Measurements from ENCODE around the gene CLCN1.

Gene CLCN1

GRCh38 chr7:143394777-143395176 lies 78.9 kb downstream of the CLCN1 start:
- TF ChIP-seq GATA2 (IDR thresholded peaks at IDR 0.05; ENCODE audit: low read depth, low read length) (no peak), GATA3 (IDR thresholded peaks at IDR 0.05; ENCODE audit: low read depth, low read length) (no peak)

GRCh38 chr7:143395187-143396149 lies 79.6 kb downstream of the CLCN1 start:
- TF ChIP-seq GATA2 (IDR thresholded peaks at IDR 0.05; ENCODE audit: low read depth, low read length) (no peak), GATA3 (IDR thresholded peaks at IDR 0.05; ENCODE audit: low read depth, low read length) (no peak)

- no peak for TF ChIP-seq GATA3 (IDR thresholded peaks at IDR 0.05; ENCODE audit: low read depth, low read length)
- TF ChIP-seq GATA2 (IDR thresholded peaks at IDR 0.05; ENCODE audit: low read depth, low read length), result no peak
Observed at GRCh38 chr7:143396182-143396581, 80.3 kb downstream of the CLCN1 start.

GRCh38 chr7:143396625-143397556 lies 81.0 kb downstream of the CLCN1 start:
- TF ChIP-seq GATA2 (IDR thresholded peaks at IDR 0.05; ENCODE audit: low read depth, low read length) (no peak), GATA3 (IDR thresholded peaks at IDR 0.05; ENCODE audit: low read depth, low read length) (no peak)

GRCh38 chr7:143397710-143398530 lies 82.0 kb downstream of the CLCN1 start:
- TF ChIP-seq GATA3 (IDR thresholded peaks at IDR 0.05; ENCODE audit: low read depth, low read length) (no peak), GATA2 (IDR thresholded peaks at IDR 0.05; ENCODE audit: low read depth, low read length) (no peak)

GRCh38 chr7:143398616-143399015 lies 82.7 kb downstream of the CLCN1 start:
- TF ChIP-seq GATA3 (IDR thresholded peaks at IDR 0.05; ENCODE audit: low read depth, low read length) (no peak), GATA2 (IDR thresholded peaks at IDR 0.05; ENCODE audit: low read depth, low read length) (no peak)

- TF ChIP-seq GATA3 (IDR thresholded peaks at IDR 0.05; ENCODE audit: low read depth, low read length) (no peak), GATA2 (IDR thresholded peaks at IDR 0.05; ENCODE audit: low read depth, low read length) (no peak)
Observed at GRCh38 chr7:143399151-143399550, 83.2 kb downstream of the CLCN1 start.

GRCh38 chr7:143399642-143400041 lies 83.7 kb downstream of the CLCN1 start:
- TF ChIP-seq GATA3 (IDR thresholded peaks at IDR 0.05; ENCODE audit: low read depth, low read length) (no peak), GATA2 (IDR thresholded peaks at IDR 0.05; ENCODE audit: low read depth, low read length) (no peak)

GRCh38 chr7:143401265-143401664 lies 85.4 kb downstream of the CLCN1 start:
- TF ChIP-seq GATA3 (IDR thresholded peaks at IDR 0.05; ENCODE audit: low read depth, low read length) (no peak), GATA2 (IDR thresholded peaks at IDR 0.05; ENCODE audit: low read depth, low read length) (no peak)
